Activated CD8-positive, alpha-beta memory T cell treated with anti-CD3 and anti-CD28 coated beads, Interleukin-2, amount 50 U/mL, for 48 hours (primary cell): ENCODE measurements around the gene SYDE2.
"Not testable (repeated sequence)": the region's sequence is repeated elsewhere in the genome, so short reads cannot be mapped to it uniquely, and the experiment has no call there.

Source experiments
- DNase-seq: peaks from one replicate; pipeline ENCODE4 v3.0.0-alpha.2; 2020

SYDE2 gene

DNA sequence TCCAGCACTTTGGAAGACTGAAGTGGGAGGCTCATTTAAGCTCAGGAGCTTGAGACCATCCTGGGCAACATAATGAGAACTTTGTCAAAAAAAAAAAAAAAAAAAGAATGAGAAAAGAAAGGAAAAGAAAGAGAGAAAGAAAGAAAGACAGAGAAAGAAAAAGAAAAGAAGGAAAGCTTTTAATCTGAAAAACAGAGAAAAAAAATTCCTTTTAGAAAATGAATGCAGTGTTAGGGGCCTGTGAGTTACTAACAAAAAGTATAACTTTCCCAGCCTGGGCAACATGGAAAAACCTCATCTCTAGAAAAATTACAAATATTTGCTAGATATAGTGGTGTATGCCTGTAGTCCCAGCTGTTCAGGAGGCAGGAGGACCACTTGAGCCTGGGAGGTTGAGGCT is 15.9 kb upstream of the SYDE2 start:
- no peak for DNase-seq

DNA sequence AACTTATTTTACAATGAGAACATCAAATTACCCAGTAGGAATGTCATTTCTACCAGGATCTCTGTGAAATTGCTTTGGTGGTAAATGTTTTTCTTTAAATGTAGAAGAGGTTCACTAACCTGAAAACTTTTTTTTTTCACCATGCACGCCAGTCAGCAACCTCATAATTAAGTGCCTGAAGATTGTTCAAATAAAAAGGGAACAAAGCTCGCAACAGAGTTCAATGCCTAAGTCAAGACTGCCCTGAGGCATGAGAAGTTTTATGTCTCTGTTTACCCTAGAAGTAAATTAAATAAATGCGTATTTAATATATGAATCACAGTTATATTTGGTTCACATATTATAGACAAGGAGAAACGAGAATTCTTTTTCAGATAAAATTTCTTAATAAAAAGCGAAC is 13.8 kb upstream of the SYDE2 start:
- no peak for DNase-seq

DNA sequence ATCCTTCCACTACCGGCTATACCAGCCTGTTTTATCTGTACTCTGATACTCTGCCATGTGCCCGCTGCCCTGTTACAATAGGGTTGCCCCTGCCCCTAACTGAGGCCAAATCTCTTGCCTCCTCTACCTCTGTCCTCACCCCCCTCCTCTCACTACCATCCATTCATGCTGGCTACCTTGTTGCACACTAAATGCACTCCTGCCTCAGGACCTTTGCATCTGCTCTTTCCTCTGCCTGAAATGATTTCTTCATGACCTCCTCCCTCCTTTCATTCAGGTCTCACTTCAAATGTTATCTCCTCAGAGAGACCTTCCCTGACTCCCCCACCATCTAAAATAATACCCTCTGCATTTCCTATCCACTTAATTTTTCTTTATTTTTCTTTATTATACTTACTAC is 7.7 kb upstream of the SYDE2 start:
- DNase-seq = no peak

DNA sequence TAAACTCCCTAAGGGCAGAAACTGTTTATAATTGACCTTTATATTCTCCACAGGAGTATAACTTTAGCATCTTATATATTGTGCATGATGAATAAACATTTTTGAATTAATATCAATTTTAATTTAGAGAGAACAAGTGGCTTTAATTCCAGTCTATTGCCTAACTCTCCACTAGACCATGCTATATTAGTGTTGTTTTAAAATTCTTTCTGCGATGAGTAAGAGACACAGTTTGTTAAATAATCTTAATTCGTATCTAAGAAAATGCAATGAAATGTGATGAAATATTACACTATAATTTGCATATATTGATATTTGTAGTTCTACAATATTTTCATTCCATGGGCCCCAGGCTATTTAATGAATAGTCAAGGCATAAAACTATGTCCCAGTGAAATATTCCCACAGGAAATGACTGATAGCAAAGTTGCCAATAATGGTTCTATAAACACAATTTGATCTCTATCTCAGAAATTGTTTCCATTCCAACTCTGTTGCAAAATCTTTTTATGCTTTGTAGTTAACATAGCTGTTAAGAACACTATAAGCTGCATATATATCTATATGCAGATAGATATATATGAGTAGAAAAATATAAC is 2.9 kb upstream of the SYDE2 start:
- no peak for DNase-seq

DNA sequence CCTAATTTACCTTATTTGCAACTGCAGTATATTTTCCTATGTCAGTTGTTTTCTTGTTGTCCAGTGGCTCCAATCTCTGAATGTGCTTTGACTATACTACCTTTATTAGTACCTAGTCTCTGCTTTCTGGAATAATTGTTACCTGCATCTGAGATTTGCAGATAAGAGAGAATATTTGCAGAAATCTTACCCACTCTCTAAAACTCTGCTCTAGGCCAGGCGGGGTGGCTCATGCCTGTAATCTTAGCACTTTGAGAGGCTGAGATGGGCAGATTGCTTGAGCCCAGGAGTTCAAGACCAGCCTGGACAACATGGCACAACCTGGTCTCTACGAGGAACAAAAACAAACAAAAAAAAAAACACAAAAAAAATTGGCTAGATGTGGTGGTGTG is 2.0 kb upstream of the SYDE2 start:
- no peak for DNase-seq

DNA sequence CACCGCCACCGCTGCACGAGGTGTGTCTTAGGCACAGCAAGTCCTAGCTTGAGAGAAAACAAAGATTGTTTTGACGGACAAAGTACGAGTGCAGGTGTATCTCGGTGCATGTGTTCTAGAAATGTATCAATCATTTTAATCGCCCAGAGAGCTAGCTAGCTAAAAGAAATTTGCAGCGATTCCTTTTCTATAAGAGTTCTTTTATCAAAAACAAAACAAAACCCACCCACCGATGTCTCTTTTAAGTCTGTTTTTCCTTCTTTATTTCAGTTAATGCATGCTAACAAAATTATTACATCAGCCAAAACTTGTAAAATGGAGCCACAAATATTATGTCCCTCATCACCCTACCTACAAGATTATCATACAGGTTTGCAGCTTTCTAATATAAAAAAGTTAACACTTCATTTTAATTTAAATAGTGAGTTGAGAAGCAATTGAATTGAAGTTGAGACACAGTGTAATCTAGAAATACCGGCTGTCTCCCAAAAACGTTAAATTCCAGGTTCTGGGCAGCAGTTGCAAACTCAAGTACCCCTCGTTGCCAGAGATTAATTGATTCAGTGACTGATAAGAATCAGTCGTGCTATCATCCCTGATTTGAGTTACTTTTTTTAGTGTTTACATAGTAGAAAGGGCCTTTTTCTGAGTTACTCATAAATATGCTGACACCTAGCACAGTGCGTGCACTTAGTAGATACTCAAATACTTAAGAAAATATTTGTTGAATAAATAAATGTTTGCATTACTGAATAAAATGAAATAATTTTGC is 1.5 kb upstream of the SYDE2 start:
- DNase-seq = no peak

DNA sequence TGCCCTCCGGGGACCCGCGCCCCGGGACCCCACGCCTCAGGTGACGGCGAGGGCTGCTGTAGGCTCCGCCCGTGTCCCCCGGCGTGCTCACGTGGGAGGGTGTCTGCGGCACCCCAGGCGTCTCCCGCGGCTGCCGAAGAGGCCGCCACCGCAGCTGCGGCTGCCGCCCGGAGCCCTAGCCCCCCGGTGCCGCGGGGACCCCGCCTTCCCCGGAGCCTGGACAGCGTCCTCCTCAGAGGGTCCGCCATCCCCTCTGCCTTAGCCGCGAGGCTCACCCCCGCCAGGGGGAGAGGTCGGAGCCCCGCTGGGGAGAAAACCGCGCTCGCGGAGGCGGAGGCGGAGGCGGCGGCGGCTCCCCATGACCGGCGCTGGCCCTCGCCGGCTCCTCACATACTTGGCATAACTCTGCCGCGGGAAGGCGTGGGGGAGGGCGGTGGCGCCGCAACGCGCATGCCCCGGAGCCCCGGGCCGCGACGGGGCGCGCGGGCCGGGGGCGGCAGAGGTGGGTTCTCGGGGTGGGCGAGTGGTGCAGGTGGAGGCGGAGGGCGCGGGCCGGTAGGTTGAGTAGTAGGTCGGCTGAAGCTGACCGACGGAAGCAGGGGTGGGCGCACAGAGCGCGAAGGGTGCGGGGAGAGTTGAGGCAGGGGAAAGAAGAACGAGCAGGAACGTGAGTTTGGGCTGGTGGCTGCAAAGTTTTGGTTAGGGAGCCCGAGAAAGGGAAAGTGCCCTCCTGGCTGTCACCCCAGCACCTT is 700 bp upstream of the SYDE2 start:
- peak; percentile 79 for DNase-seq

DNA sequence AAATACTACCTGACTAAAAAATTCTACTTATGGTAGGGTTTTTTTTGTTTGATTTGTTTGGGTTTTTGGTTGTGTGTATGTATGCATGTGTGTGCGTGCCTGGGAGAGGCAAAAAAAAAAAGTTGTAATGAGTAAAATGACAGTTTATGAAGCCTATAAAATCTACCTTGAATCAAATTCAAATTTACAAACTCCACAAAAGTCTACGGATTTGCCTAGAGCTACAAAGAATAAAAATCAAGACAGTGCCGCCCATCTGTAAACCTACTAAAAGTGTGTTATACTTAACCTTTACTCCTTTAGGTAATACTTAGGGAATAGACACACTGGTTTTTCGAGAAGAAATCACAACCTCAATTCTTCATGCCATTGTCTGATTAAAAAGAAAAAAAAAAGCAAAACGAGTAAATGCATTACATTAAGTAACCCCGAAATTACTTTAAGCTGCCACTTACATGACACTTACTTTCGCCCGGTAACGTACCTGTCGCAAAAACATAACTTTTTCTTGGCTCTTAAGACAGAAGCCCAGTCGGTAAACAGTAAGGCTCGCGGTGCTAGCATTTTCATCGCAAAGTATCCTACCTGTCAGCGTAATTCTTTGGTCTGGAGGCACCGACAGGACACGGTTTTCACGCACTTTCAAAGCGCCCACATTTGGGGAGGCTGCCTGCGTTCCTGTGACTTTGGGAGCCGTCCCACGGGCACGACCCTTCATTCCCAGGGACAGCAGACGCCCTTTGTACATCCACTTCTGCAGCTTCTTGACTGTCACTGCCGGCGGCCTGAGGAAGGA is 951 bp downstream of the SYDE2 start:
- DNase-seq = no peak

DNA sequence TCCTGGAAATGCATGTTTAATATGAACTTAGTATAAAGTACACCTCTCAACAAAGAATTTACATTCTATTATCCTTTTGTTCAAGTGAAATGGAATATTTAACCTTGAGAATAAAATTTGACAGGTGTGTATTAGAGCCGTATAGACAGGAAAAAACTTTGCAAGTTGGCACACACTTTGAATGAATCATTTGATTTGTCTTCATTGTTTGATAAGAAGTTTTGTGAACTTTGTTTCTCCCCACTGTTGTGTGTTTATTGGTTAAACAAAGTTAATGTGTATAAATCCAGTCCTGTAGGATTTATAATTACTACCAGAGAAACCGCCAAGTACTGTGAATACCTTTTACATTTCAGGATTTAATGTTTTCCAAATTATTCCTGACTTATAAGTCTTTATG is 2.0 kb downstream of the SYDE2 start:
- DNase-seq = no peak

DNA sequence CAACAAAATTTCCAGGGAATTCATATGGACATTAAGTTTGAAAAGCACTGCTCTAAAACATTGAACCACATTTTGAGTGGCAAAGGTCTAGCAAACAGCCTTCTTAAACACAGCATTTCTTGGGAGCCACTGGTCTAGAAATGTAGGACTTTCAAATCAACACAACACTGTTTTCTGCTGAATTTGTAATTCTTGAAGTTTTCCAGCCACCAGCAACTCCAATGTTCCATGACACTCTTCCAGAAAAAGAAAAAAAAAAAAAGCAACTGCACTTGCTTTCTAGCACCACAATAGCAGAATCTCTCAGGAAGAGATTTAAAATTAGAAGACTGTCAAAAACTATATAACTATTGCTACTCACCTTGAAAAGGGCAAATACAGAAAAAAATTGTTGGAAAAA is 4.5 kb downstream of the SYDE2 start:
- no peak for DNase-seq

DNA sequence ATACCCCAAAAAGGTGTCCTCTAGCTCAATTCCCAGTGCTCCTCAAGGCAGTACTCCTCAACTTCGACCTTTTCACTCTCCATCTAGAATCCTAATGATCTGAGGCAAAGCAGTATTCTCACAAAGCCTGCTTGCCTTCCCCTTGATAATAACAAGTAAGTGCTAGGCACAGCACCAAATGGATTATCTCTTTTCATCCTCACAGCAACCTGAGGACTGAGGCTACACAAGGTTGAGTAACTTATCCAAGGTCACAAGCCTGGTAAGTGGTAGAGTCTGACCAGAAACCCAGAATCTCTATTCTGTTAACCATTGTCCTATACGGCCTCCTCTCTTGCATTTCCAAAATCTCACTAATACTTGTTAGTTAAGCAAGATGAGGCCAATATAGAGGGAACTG is 5.1 kb downstream of the SYDE2 start:
- no peak for DNase-seq

DNA sequence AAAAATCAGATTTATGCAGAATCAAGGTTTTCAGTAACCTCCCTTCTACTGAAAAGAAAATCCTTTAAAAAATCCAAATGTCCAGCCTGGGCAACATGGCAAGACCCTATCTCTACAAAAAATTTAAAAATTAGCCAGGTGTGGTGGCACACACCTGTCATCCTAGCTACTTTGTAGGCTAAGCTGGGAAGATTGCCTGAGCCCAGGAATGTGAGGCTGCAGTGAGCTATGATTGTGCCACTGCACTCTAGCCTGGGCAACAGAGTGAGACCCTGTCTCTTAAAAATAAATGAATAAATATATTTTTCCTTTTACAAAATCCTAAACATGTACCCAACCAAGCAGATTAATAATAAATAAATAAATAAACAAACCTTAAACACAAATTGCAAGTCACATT is 8.7 kb downstream of the SYDE2 start:
- DNase-seq = not testable (repeated sequence)

DNA sequence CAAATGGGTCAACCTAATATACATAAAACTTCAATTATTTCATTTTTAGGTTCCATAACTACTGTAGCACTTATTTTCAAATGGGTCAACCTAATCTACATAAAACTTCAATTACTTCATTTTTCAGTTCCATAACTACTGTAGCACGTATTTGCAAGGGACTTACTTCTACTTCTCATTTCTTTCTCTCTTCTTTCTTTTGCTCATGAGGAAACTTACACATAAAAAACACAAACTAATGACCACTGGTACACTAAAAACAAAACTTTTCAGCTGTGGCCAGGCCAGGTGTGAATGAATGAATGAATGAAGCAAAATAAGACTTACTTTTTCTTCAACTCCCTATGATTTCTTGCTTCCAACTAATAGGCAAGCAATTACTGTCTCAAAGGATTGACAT is 11.7 kb downstream of the SYDE2 start:
- DNase-seq = no peak

DNA sequence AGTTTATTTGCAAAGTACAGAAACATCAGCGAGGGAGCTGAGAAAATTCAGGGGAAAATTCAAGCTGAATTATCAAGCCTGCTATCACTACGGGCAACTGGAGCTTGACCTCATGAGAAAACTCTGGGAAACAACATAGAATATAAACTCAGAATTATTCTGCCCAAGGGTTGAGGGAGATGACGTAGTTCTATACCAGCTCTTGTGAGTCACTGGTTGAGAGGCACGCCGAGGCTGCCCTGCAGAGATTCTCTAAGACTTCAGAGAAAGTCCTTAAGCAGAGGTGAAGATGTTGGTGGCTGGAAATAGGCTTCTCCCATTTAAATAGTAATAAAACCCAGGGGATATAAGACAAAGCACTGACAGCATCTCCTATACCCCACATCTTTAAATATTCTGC is 12.3 kb downstream of the SYDE2 start:
- no peak for DNase-seq

DNA sequence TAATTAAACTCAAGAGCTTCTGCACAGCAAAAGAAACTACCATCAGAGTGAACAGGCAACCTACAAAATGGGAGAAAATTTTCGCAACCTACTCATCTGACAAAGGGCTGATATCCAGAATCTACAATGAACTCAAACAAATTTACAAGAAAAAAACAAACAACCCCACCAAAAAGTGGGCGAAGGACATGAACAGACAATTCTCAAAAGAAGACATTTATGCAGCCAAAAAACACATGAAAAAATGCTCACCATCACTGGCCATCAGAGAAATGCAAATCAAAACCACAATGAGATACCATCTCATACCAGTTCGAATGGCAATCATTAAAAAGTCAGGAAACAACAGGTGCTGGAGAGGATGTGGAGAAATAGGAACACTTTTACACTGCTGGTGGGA is 13.8 kb downstream of the SYDE2 start:
- DNase-seq = not testable (repeated sequence)

DNA sequence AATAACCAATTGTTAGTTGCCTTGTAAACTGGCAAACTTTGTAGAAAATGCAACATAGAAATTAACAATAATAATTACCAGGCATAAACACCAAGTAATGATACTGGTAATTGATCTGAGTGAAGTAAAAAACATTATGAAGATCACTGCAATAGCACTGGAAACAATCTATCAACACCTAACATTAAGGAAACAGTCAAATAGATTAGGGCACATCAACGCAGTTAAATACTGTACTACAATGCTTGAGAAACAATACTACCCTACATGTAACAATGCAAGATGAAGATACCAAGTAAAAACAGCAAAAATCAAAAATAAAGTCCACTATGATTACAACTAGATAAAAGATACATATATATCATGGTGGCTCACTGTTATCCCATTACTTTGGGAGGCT is 16.6 kb downstream of the SYDE2 start:
- DNase-seq = no peak

DNA sequence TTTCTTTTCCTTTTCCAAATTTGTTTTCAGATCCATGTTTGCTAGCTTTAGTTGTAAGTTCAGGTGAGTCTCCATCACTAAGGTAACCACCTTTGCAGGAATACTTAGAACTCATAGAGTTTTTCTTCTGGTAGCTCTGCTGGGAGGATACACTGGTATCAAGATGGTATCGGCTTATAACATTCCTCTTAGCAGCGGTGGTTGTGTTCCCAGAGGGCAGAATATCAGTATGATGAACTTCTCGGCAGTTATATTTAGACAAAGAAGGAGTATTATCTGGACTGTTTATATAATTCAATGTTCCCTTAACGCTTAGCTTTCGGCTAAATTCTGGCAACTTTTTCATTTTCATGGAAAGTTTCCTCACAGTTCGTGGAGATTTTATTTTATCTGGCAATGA is 18.1 kb downstream of the SYDE2 start:
- no peak for DNase-seq

DNA sequence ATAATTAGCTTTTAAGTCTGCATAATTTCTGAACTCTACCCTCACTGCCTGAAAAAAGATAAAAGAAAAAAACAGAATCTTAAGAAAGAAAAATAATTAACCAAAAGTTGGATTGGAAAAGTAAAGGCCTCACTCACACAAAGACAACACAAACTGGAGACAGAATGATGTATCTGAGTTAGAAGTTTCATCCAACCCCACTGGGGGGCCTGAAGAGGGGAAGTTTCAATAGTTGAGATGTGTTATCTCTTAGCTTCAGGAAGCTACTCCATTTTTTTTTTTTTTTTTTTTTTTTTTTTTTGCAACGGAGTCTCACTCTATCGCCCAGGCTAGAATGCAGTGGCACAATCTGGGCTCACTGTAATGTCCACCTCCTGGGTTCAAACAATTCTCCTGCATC is 19.9 kb downstream of the SYDE2 start:
- no peak for DNase-seq

DNA sequence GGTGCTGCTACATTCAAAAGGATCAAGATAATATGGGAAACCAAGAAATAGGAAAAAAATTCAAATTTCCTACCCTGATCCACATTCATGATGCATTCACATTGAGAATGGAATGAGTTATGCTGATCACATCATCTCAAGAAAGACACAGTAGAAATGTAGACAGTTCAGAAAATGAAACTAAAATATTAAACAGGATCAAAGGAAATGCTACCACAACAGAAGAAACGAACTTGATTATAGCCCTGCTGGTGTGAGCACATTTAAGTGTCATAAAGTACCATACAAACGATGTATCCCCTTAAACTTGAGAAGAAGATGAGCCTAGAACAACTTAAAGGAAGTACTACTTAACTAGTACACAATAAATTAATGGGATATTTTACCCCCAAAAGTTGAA is 21.3 kb downstream of the SYDE2 start:
- no peak for DNase-seq

DNA sequence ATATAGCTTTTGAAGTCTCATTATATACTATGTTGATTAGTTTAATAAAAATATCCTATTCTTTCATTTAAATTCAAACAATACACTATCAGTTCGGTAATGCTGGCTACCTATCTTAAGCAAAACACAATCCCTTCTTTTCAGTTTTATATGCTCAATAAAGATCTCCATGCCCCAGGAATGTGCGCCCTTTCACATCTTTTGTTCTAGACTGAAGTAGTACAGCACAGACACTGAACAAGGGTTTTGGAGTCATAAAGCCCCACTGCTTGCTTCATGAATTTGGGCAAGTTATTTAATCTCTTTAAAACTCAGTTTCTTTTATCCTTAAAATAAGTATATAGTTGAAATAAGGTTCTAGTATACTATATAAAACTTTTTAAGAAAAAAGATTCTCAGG is 22.4 kb downstream of the SYDE2 start:
- DNase-seq = no peak

DNA sequence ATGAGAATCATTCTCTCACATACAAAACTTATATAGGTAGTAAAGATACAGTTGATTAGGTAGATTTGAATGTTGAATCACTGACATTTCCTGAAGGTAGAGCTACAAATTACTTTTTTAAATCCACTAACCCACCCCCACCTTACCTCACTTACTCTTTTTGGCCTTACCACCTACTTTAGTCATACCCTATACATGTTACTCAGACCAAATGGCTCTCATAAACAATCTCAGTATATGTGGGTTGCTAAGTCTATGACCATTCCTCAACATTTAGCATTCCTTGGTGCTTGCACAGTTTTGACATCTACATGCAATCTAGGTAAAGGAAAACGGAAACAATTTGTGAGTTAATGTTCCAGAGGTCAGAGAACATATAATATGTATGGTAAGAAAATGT is 26.3 kb downstream of the SYDE2 start:
- DNase-seq = no peak

DNA sequence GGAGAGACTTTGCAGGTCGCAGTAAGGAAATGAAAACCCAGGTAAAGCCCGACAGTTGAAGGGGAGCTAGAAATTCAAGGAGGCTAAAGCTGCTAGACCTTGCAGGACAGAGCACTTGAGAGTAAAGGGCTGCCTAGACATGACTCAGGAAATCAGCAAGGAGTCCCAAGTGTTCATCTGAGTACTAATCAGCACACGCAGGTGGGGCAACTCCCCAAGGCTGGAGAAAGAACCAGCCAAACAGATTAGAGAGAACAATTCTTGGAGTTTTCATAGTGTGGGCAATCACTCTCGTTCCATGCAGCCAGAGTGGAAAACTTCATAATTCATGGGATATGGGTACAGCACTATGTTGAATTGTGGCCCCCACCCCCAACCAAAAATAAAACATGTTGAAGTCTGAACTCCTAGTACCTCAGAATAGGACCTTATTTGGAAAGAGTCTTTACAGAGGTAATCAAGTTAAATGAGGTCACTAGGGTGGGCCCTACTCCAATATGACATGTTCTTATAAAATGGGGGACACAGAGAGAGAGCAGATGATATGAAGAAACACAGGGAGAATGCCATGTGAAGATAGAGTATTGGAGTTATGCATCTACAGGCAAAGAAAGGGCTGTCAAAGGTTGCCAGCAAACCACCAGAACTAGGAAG is 28.0 kb downstream of the SYDE2 start:
- DNase-seq = no peak

DNA sequence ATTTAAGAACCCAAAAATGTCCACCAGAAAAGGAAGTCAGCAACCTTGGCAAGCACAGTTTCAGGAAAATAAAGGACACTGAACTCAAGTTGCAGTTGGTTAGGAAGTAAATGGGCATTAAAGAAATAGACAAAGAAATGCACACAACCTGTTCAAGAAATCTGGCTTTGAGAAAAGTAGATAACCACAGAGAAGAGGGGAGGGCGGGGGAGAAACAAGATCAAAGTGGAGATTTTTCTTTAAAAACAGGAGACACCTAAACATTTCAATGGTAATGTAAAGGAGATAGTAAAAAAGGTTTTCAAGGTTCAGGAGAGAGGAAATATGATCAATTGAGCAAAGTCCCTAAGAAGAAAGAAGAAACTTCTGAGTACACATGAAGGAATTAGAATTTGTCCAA is 29.1 kb downstream of the SYDE2 start:
- no peak for DNase-seq
